ENCODE results near the gene FYB2.

DNA sequence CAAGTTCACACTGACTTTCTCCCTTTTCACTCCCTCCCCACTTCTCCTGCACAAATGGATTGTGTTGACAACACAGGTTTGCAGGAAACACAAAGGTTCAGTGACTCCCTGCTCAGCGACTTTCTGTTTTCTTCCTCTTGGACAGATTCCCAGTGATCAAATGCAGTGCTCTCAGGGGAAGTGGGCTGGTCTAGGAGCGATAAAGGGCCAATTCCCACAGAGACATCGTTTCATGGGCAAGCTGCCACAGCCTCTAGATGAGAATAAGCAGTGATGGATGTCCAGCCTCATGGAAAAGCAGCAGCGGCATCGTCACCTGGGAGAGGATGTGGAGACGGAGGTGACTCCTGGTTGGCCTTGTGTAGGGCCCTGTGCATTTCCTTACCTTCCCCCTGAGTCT is 30.6 kb downstream of the FYB2 start:
- TF ChIP-seq, protein P1, sequence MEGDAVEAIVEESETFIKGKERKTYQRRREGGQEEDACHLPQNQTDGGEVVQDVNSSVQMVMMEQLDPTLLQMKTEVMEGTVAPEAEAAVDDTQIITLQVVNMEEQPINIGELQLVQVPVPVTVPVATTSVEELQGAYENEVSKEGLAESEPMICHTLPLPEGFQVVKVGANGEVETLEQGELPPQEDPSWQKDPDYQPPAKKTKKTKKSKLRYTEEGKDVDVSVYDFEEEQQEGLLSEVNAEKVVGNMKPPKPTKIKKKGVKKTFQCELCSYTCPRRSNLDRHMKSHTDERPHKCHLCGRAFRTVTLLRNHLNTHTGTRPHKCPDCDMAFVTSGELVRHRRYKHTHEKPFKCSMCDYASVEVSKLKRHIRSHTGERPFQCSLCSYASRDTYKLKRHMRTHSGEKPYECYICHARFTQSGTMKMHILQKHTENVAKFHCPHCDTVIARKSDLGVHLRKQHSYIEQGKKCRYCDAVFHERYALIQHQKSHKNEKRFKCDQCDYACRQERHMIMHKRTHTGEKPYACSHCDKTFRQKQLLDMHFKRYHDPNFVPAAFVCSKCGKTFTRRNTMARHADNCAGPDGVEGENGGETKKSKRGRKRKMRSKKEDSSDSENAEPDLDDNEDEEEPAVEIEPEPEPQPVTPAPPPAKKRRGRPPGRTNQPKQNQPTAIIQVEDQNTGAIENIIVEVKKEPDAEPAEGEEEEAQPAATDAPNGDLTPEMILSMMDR (optimal IDR thresholded peaks at IDR 0.05 in 1 of 3, IDR thresholded peaks at IDR 0.05 in 1 of 3, conservative IDR thresholded peaks at IDR 0.05 in 1 of 3; ENCODE audit: extremely low read depth in 1 of 3, insufficient read depth in 2 of 3, low read length in 3 of 3): no peak
- no peak for TF ChIP-seq EZH2 (IDR thresholded peaks at IDR 0.05; ENCODE audit: low read length)
